Measurements from ENCODE around the gene TMEM140. TPM values are rescaled to one million over a fixed set of nuclear protein-coding genes. Genes with fewer than 3 reads are reported as not detected.

The TMEM140 gene
- total and polyA plus RNA-seq, 9 of the 15 experiments (the other 6 are each of a cell fraction or from before 2014, with no cell fraction given) = 0.03 to 0.82 (median 0.23) TPM

DNA sequence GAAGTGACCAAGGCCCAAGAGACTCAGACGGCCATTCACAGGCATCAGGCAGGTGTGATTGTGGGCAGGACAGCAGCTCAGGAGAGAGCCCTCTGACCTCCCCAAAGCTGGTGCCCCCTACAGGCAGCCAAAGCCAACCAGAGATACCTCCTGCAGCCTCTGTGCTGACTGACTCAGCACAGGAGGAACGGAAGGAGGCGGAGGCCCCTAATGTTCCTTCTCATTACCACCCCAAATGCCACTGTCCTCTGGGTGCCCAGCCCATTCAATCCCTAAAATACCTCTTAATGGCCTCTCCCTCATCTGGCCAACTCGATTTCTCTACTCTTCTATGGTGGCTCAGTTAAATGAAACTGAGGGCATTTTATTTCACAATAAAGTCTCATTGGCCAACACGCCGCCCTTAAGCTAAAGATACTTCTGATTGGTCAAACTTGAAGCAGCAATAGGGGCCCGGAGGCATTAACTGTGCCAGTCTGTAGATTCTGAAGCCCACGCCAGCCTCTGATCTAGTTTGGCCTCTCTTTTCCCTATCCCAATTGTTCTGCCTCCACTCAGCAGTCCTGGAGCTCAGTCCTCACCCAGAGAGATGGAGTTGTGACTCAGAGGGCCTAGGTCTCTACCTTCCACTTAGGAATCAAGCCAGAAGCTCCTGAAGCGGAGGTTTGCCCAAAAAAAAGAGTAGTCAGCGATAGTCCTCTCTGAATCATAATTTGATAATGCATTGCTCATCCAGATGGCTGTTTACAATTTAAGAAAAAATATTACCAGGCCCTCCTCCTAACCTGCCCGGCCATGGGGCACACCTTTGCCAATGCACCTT lies 21.5 kb downstream of the TMEM140 start (continued):
- TF ChIP-seq, protein P1, sequence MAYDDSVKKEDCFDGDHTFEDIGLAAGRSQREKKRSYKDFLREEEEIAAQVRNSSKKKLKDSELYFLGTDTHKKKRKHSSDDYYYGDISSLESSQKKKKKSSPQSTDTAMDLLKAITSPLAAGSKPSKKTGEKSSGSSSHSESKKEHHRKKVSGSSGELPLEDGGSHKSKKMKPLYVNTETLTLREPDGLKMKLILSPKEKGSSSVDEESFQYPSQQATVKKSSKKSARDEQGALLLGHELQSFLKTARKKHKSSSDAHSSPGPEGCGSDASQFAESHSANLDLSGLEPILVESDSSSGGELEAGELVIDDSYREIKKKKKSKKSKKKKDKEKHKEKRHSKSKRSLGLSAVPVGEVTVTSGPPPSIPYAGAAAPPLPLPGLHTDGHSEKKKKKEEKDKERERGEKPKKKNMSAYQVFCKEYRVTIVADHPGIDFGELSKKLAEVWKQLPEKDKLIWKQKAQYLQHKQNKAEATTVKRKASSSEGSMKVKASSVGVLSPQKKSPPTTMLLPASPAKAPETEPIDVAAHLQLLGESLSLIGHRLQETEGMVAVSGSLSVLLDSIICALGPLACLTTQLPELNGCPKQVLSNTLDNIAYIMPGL (CRISPR knock-in tag; IDR thresholded peaks at IDR 0.05) = 0 out of 2 replicates have a peak, but pooled peaks have one; percentile 38
- no peak for TF ChIP-seq RNF2 (IDR thresholded peaks at IDR 0.05)
- TF ChIP-seq, protein P2, sequence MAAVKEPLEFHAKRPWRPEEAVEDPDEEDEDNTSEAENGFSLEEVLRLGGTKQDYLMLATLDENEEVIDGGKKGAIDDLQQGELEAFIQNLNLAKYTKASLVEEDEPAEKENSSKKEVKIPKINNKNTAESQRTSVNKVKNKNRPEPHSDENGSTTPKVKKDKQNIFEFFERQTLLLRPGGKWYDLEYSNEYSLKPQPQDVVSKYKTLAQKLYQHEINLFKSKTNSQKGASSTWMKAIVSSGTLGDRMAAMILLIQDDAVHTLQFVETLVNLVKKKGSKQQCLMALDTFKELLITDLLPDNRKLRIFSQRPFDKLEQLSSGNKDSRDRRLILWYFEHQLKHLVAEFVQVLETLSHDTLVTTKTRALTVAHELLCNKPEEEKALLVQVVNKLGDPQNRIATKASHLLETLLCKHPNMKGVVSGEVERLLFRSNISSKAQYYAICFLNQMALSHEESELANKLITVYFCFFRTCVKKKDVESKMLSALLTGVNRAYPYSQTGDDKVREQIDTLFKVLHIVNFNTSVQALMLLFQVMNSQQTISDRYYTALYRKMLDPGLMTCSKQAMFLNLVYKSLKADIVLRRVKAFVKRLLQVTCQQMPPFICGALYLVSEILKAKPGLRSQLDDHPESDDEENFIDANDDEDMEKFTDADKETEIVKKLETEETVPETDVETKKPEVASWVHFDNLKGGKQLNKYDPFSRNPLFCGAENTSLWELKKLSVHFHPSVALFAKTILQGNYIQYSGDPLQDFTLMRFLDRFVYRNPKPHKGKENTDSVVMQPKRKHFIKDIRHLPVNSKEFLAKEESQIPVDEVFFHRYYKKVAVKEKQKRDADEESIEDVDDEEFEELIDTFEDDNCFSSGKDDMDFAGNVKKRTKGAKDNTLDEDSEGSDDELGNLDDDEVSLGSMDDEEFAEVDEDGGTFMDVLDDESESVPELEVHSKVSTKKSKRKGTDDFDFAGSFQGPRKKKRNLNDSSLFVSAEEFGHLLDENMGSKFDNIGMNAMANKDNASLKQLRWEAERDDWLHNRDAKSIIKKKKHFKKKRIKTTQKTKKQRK (IDR thresholded peaks at IDR 0.05; ENCODE audit: borderline replicate concordance, low read depth, low read length) = no peak
- 0 out of 4 replicates have a peak, but pooled peaks of 1 of the 2 experiments have one; percentile 22 for TF ChIP-seq KDM4B (IDR thresholded peaks at IDR 0.05; ENCODE audit: borderline replicate concordance in 2 of 2, low read depth in 1 of 2)
- TF ChIP-seq CHD2 (IDR thresholded peaks at IDR 0.05; ENCODE audit: low read depth, low read length) = no peak
- TF ChIP-seq, protein P3, sequence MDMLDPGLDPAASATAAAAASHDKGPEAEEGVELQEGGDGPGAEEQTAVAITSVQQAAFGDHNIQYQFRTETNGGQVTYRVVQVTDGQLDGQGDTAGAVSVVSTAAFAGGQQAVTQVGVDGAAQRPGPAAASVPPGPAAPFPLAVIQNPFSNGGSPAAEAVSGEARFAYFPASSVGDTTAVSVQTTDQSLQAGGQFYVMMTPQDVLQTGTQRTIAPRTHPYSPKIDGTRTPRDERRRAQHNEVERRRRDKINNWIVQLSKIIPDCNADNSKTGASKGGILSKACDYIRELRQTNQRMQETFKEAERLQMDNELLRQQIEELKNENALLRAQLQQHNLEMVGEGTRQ (CRISPR knock-in tag; IDR thresholded peaks at IDR 0.05) = no peak
- TF ChIP-seq, protein P4, sequence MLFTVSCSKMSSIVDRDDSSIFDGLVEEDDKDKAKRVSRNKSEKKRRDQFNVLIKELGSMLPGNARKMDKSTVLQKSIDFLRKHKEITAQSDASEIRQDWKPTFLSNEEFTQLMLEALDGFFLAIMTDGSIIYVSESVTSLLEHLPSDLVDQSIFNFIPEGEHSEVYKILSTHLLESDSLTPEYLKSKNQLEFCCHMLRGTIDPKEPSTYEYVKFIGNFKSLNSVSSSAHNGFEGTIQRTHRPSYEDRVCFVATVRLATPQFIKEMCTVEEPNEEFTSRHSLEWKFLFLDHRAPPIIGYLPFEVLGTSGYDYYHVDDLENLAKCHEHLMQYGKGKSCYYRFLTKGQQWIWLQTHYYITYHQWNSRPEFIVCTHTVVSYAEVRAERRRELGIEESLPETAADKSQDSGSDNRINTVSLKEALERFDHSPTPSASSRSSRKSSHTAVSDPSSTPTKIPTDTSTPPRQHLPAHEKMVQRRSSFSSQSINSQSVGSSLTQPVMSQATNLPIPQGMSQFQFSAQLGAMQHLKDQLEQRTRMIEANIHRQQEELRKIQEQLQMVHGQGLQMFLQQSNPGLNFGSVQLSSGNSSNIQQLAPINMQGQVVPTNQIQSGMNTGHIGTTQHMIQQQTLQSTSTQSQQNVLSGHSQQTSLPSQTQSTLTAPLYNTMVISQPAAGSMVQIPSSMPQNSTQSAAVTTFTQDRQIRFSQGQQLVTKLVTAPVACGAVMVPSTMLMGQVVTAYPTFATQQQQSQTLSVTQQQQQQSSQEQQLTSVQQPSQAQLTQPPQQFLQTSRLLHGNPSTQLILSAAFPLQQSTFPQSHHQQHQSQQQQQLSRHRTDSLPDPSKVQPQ (CRISPR knock-in tag; IDR thresholded peaks at IDR 0.05; ENCODE audit: borderline replicate concordance) = no peak
- TF ChIP-seq GTF2A2 (tag; IDR thresholded peaks at IDR 0.05) = no peak
- peak; percentile 82 for TF ChIP-seq RBM39 (optimal IDR thresholded peaks at IDR 0.05; ENCODE audit: low read depth, low read length)
- TF ChIP-seq FOXK1 (CRISPR knock-in tag; IDR thresholded peaks at IDR 0.05; ENCODE audit: borderline replicate concordance) = no peak; the same call in 1 of the 2 replicates
- TF ChIP-seq PTBP1 (IDR thresholded peaks at IDR 0.05; ENCODE audit: low read depth, low read length) = 0 out of 2 replicates have a peak, but pooled peaks have one; percentile 39
- TF ChIP-seq, protein P5, sequence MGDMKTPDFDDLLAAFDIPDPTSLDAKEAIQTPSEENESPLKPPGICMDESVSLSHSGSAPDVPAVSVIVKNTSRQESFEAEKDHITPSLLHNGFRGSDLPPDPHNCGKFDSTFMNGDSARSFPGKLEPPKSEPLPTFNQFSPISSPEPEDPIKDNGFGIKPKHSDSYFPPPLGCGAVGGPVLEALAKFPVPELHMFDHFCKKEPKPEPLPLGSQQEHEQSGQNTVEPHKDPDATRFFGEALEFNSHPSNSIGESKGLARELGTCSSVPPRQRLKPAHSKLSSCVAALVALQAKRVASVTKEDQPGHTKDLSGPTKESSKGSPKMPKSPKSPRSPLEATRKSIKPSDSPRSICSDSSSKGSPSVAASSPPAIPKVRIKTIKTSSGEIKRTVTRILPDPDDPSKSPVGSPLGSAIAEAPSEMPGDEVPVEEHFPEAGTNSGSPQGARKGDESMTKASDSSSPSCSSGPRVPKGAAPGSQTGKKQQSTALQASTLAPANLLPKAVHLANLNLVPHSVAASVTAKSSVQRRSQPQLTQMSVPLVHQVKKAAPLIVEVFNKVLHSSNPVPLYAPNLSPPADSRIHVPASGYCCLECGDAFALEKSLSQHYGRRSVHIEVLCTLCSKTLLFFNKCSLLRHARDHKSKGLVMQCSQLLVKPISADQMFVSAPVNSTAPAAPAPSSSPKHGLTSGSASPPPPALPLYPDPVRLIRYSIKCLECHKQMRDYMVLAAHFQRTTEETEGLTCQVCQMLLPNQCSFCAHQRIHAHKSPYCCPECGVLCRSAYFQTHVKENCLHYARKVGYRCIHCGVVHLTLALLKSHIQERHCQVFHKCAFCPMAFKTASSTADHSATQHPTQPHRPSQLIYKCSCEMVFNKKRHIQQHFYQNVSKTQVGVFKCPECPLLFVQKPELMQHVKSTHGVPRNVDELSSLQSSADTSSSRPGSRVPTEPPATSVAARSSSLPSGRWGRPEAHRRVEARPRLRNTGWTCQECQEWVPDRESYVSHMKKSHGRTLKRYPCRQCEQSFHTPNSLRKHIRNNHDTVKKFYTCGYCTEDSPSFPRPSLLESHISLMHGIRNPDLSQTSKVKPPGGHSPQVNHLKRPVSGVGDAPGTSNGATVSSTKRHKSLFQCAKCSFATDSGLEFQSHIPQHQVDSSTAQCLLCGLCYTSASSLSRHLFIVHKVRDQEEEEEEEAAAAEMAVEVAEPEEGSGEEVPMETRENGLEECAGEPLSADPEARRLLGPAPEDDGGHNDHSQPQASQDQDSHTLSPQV (IDR thresholded peaks at IDR 0.05) = peak; percentile 62; the same call in 1 of the 2 replicates

Measured in K562 (cell line).